Upper lobe of right lung (tissue), 1 donor: ENCODE data around the gene MYCN. TPM values are rescaled to one million over a fixed set of nuclear protein-coding genes. Genes with fewer than 3 reads are reported as not detected.

ENCODE experiments used
- ATAC-seq: fragments of 200-7000 bp; cut with Tn5 transposase; one replicate; pipeline ENCODE4 v1.9.1; 2020; ENCODE audit warnings: mild to moderate bottlenecking, moderate library complexity
- DNase-seq: peaks from one replicate; pipeline ENCODE4 v3.0.0-alpha.2; 2020
- H3K27ac ChIP-seq: fragments of 200-600 bp; one replicate; pipeline ENCODE4 v1.8.0; 2022
- H3K27me3 ChIP-seq: fragments of 200-600 bp; one replicate; pipeline ENCODE4 v1.8.0; 2022; ENCODE audit warnings: mild to moderate bottlenecking
- H3K36me3 ChIP-seq: fragments of 200-600 bp; one replicate; pipeline ENCODE4 v1.8.0; 2022
- H3K4me1 ChIP-seq: fragments of 200-600 bp; one replicate; pipeline ENCODE4 v1.8.0; 2022
- H3K4me3 ChIP-seq: fragments of 200-600 bp; one replicate; pipeline ENCODE4 v1.8.0; 2022; ENCODE audit warnings: mild to moderate bottlenecking
- H3K9me3 ChIP-seq: fragments of 200-600 bp; one replicate; pipeline ENCODE4 v1.8.0; 2022
- CTCF ChIP-seq: fragments of 200-600 bp; IDR thresholded peaks from one replicate; pipeline ENCODE4 v1.8.0; 2022; ENCODE audit warnings: antibody characterized with exemption
- intact Hi-C: fragments of 100-400 bp; cut with DNase I; formaldehyde crosslinking; loops from one replicate; pipeline ENCODE4 v1.11.0; 2022
- total RNA-seq: library from RNA; stranded (reverse); fragmentation: NEBNext Ultra II Directional; extraction: Animal tissue kit (Norgen Biotek cat#: 25700); gene quantifications from one replicate; pipeline ENCODE4 v1.2.1, GENCODE V29; 2021
- donor health status: DM: no; HTN: yes; CAD: no; lungs with severe emphysema.

The MYCN gene
- total RNA-seq, 1 donor from 2014 or later, result 0.49 TPM

GRCh38 chr2:15905986-15906491 lies 34.3 kb upstream of the MYCN start:
- H3K9me3 ChIP-seq, result no peaks in the 10 kb centered on the region
- ATAC-seq (no peak), DNase-seq (no peak)
- no peaks in the 10 kb centered on the region for H3K4me1 ChIP-seq
- no peaks in the 10 kb centered on the region for H3K27me3 ChIP-seq
- no peaks in the 10 kb centered on the region for H3K36me3 ChIP-seq
- no peak overlapping the region for H3K27ac ChIP-seq
- TF ChIP-seq CTCF, result no peak
- no peak overlapping the region for H3K4me3 ChIP-seq
- intact Hi-C loops, result no loop called here

GRCh38 chr2:15906778-15907177 lies 33.6 kb upstream of the MYCN start:
- ATAC-seq, result no peak
- no peaks in the 10 kb centered on the region for H3K9me3 ChIP-seq
- no peaks in the 10 kb centered on the region for H3K27me3 ChIP-seq
- no peaks in the 10 kb centered on the region for H3K36me3 ChIP-seq
- DNase-seq, result no peak
- no peak overlapping the region for H3K4me3 ChIP-seq
- intact Hi-C loops, result no loop called here
- H3K27ac ChIP-seq, result no peak overlapping the region
- TF ChIP-seq CTCF, result no peak
- no peaks in the 10 kb centered on the region for H3K4me1 ChIP-seq

- no peaks in the 10 kb centered on the region for H3K4me1 ChIP-seq
- no peak overlapping the region for H3K27ac ChIP-seq
- intact Hi-C loops, result no loop called here
- no peaks in the 10 kb centered on the region for H3K27me3 ChIP-seq
- TF ChIP-seq CTCF, result no peak
- no peaks in the 10 kb centered on the region for H3K9me3 ChIP-seq
- DNase-seq (no peak), ATAC-seq (no peak)
- H3K4me3 ChIP-seq, result no peak overlapping the region
- no peaks in the 10 kb centered on the region for H3K36me3 ChIP-seq
Measured at GRCh38 chr2:15907461-15908324, 32.7 kb upstream of the MYCN start.

- ATAC-seq, result no peak
- no peaks in the 10 kb centered on the region for H3K9me3 ChIP-seq
- H3K36me3 ChIP-seq, result no peaks in the 10 kb centered on the region
- H3K4me3 ChIP-seq, result no peak overlapping the region
- no peak for TF ChIP-seq CTCF
- no peak for DNase-seq
- H3K4me1 ChIP-seq, result no peaks in the 10 kb centered on the region
- H3K27ac ChIP-seq, result no peak overlapping the region
- intact Hi-C loops, result no loop called here
- H3K27me3 ChIP-seq, result no peaks in the 10 kb centered on the region
Measured at GRCh38 chr2:15908371-15908770, 32.0 kb upstream of the MYCN start.

- intact Hi-C loops, result no loop called here
- Histone ChIP-seq H3K27ac (no peak overlapping the region), H3K36me3 (no peaks in the 10 kb centered on the region), H3K4me3 (no peak overlapping the region), H3K27me3 (no peaks in the 10 kb centered on the region), H3K9me3 (no peaks in the 10 kb centered on the region), H3K4me1 (no peaks in the 10 kb centered on the region)
- no peak for TF ChIP-seq CTCF
- DNase-seq (no peak), ATAC-seq (no peak)
Measured at GRCh38 chr2:15909157-15909556, 31.2 kb upstream of the MYCN start.
